ENCODE results near the gene SLX9.

DNA sequence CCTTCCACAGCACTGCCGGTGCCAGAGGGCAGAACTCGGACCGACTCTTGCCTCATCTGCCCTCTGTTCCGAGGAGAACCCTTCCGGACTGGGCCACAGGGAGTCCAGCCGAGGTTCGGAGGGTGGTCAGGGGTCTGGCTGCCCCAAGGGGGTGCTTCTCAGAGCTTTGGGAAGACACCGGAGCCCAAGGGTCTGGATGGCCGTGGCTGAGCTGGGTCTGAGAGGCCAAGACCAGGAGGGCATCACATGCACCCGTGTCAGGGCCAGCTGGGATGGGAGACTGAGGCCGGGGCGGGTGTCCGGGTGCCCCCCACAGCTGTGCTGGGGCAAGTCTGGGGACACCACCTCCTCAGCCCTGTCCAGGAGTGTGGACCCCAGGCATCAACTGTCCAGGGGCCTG lies 51.1 kb downstream of the SLX9 start:
- TF ChIP-seq CTCF (IDR thresholded peaks at IDR 0.05): no peak
- TF ChIP-seq POLR2AphosphoS5 (IDR thresholded peaks at IDR 0.05; ENCODE audit: insufficient read depth in 1 of 2, low read depth in 1 of 2): no peak
